HFFc6 (cell line): ENCODE results near the gene ABCG4. TPM values are rescaled to one million over a fixed set of nuclear protein-coding genes. Genes with fewer than 3 reads are reported as not detected.

ENCODE experiments used
- DNase-seq: peaks from one replicate; pipeline ENCODE4 v3.0.0-alpha.2; 2018
- H3K27ac Mint-ChIP-seq: 2 replicates; pipeline ENCODE4 v1.8.0; 2020; ENCODE audit warnings: mild to moderate bottlenecking, mixed read lengths
- H3K27me3 Mint-ChIP-seq: 2 replicates; pipeline ENCODE4 v1.8.0; 2021; ENCODE audit warnings: mild to moderate bottlenecking, moderate library complexity, mixed read lengths; ENCODE audit not compliant: insufficient read depth
- H3K36me3 Mint-ChIP-seq: 2 replicates; pipeline ENCODE4 v1.8.0; 2021; ENCODE audit warnings: low read depth, mixed read lengths
- H3K4me1 Mint-ChIP-seq: 2 replicates; pipeline ENCODE4 v1.8.0; 2020; ENCODE audit warnings: low read depth, mixed read lengths
- H3K4me3 Mint-ChIP-seq: 2 replicates; pipeline ENCODE4 v1.8.0; 2020; ENCODE audit warnings: mild to moderate bottlenecking, moderate library complexity, mixed read lengths
- H3K9me3 Mint-ChIP-seq: 2 replicates; pipeline ENCODE4 v1.8.0; 2020; ENCODE audit warnings: mild to moderate bottlenecking, mixed read lengths
- long read RNA-seq: library from polyadenylated mRNA; unstranded; transcript quantifications from one replicate; pipeline ENCODE4 v2.0.0, GENCODE V29; 2019
- total RNA-seq, 6 experiments: library from RNA; stranded (reverse); fragmentation: NEBNext Ultra II Directional; extraction: Animal tissue kit (Norgen Biotek cat#: 25700); gene quantifications; 2 replicates in 1 of 6; 3 replicates in 5 of 6; pipeline ENCODE4 v1.2.3, GENCODE V29; 2021
- TF ChIP-seq, protein P1 (sequence below): fragments of 200-600 bp; sonication (generic); IDR thresholded peaks from 2 replicates; pipeline ENCODE4 v1.5.0; 2021; ENCODE audit warnings: antibody characterized with exemption, mild to moderate bottlenecking

The ABCG4 gene
- under 1 TPM; 0.05 to 0.50 (median 0.18) TPM for total RNA-seq
- long read RNA-seq: 0 reads

- Mint-ChIP-seq H3K36me3 (no peaks in the 10 kb centered on the region), H3K4me3 (peak within 1 kb of the TSS; percentile 81), H3K27ac (no peak within 1 kb of the TSS), H3K4me1 (peaks cover 14% of the 10 kb centered on the region), H3K9me3 (no peaks in the 10 kb centered on the region), H3K27me3 (peaks cover 44% of the 10 kb centered on the region)
- TF ChIP-seq, protein P1, sequence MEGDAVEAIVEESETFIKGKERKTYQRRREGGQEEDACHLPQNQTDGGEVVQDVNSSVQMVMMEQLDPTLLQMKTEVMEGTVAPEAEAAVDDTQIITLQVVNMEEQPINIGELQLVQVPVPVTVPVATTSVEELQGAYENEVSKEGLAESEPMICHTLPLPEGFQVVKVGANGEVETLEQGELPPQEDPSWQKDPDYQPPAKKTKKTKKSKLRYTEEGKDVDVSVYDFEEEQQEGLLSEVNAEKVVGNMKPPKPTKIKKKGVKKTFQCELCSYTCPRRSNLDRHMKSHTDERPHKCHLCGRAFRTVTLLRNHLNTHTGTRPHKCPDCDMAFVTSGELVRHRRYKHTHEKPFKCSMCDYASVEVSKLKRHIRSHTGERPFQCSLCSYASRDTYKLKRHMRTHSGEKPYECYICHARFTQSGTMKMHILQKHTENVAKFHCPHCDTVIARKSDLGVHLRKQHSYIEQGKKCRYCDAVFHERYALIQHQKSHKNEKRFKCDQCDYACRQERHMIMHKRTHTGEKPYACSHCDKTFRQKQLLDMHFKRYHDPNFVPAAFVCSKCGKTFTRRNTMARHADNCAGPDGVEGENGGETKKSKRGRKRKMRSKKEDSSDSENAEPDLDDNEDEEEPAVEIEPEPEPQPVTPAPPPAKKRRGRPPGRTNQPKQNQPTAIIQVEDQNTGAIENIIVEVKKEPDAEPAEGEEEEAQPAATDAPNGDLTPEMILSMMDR: no peak
- no peak for DNase-seq
These were observed at the start of gene ABCG4 for GRCh38 chr11:119149018-119149785. Gene ABCG4 (plus strand): TSS chr11:119149052. CDS start chr11:119149966, 914 bp downstream.

DNA sequence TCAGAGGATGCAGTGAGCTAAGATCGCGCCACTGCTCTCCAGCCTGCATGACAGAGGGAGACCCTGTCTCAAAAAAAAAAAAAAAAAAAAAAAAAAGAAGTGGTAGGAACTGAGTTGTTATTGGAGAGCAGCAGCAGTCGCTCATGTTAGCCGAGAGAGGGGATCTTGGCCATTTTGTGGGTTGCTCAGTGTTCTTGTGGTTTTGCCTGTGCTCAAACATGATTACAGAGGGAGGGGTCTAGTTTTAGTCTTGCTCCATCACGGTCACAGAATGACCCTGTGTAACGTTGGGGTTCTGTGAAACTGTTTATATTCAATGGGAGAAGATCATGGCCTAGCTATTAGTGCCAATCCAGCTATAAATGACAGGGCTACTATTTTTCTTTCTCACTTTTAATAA is 49.1 kb upstream of the ABCG4 start:
- Mint-ChIP-seq H3K27ac (no peak overlapping the region), H3K4me3 (peak overlapping the region; percentile 91), H3K4me1 (peaks cover 30% of the 10 kb centered on the region), H3K36me3 (peaks cover 9% of the 10 kb centered on the region; the same call in 1 of the 2 replicates), H3K9me3 (0 out of 2 replicates have a peak, but pooled peaks cover 5% of the 10 kb centered on the region), H3K27me3 (peaks cover 7% of the 10 kb centered on the region)
- TF ChIP-seq, protein P1: no peak
- DNase-seq: no peak

DNA sequence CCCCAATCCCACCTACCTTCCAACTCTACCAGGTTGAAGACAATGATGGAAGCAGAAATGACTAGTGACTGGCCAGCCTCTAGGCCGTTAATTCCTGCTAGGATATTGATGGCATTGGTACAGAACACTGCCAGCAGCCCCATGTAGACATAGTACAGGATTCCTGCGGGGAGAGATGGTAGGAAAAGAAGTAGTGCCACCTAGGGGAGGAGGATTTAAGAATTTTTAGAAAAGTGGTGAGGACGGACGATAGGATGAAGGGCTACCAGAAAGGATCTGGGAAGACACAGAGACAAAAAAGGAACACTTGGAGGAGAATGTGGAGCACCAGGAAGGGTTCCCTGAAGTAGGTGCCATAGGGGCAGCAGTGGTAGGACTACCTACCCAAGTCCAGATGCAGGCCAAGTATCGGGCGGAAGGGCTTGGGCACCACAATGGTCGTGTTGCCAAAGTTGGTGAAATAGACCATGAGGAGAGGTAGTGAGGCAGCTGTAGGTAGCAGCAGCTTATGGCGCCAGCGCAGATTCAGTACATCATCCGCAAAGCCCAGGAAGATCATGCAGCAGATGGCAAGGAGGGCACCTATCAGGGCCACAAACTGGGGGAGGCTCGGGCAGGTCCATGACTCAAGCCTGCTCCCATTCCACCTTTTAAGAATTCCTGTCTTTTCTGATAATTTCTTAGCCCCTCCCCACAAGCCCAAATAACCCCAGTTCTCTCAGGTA is 48.4 kb upstream of the ABCG4 start:
- DNase-seq: peak; percentile 52
- Mint-ChIP-seq H3K9me3 (0 out of 2 replicates have a peak, but pooled peaks cover under 1% of the 10 kb centered on the region), H3K4me3 (peak overlapping the region; percentile 91), H3K4me1 (peaks cover 37% of the 10 kb centered on the region), H3K27me3 (peaks cover under 1% of the 10 kb centered on the region; the same call in 1 of the 2 replicates), H3K27ac (peak overlapping the region; percentile 98), H3K36me3 (peaks cover 9% of the 10 kb centered on the region; the same call in 1 of the 2 replicates)
- TF ChIP-seq, protein P1: peak; percentile 72

DNA sequence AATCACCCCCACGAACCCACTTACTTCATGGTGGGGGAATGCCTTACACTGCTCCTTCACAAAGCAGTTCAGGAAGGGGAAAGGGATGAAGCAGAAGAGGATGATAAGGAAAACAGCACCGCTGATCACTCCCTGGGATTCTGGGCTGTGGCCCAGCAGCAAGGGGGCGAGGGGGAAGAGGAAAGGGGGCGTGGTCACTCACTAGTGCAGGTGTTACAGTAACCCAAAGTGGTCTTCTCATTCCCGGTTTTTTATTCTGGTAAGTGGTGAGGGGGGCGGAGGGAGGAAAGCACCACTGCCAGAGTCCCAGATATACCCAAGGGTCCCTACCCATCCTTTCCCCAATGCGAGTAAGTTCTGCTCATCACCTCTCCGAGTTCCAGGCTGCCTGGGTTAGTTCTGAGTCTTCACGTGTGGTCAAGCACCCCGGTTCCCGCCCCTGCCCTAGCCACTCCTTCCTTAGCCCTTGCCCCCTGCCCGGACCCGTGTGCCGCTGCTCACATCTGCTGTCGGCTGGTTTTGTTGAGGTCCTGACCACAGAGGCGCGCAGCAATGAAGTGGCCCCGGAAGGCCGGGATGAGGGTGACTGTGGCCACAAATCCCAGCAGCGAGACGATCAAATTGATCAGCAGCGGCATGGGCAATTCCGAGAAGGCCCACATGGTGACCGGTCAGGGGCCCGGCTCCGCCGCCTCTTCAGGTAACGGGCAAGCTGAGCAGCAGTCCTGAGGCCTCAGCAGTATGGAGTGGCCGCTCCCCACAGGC is 47.7 kb upstream of the ABCG4 start:
- DNase-seq: no peak
- H3K4me3 Mint-ChIP-seq: peak overlapping the region; percentile 91

More for the DNA sequence above, 47.7 kb upstream of the ABCG4 start:
- TF ChIP-seq, protein P1: peak; percentile 36; the same call in 1 of the 2 replicates
- Mint-ChIP-seq H3K9me3 (no peaks in the 10 kb centered on the region), H3K27ac (peak overlapping the region; percentile 98), H3K36me3 (peaks cover 9% of the 10 kb centered on the region; the same call in 1 of the 2 replicates), H3K27me3 (no peaks in the 10 kb centered on the region), H3K4me1 (peaks cover 32% of the 10 kb centered on the region)
